Trophoblast cell (in vitro differentiated cells and primary cell): ENCODE data around the gene BTBD9.

Experiments
- DNase-seq, 2 donors: peaks; one replicate each; pipeline ENCODE4 v3.0.0-alpha.2; 2016
- H2AFZ ChIP-seq: 2 replicates; pipeline ENCODE4 v1.6.1; 2013; ENCODE audit warnings: low read length, moderate library complexity, mild to moderate bottlenecking; ENCODE audit not compliant: insufficient read depth, poor library complexity
- H2AK5ac ChIP-seq: 2 replicates; pipeline ENCODE4 v1.6.1; 2013; ENCODE audit warnings: mild to moderate bottlenecking, low read length
- H2BK120ac ChIP-seq: 2 replicates; pipeline ENCODE4 v1.6.1; 2013; ENCODE audit warnings: low read length, mild to moderate bottlenecking, moderate library complexity; ENCODE audit not compliant: insufficient read depth, poor library complexity
- H2BK12ac ChIP-seq: 2 replicates; pipeline ENCODE4 v1.6.1; 2013; ENCODE audit warnings: mild to moderate bottlenecking, low read length, moderate library complexity
- H2BK5ac ChIP-seq: 2 replicates; pipeline ENCODE4 v1.6.1; 2013; ENCODE audit warnings: low read length, low read depth, moderate library complexity, mild to moderate bottlenecking; ENCODE audit not compliant: poor library complexity
- H3K14ac ChIP-seq: 2 replicates; pipeline ENCODE4 v1.6.1; 2013; ENCODE audit warnings: mild to moderate bottlenecking, low read length
- H3K18ac ChIP-seq: 2 replicates; pipeline ENCODE4 v1.6.1; 2013; ENCODE audit warnings: mild to moderate bottlenecking, low read length
- H3K23ac ChIP-seq: 2 replicates; pipeline ENCODE4 v1.6.1; 2013; ENCODE audit warnings: low read length
- H3K27ac ChIP-seq: 2 replicates; pipeline ENCODE4 v1.5.1; 2013; ENCODE audit warnings: low read depth, mild to moderate bottlenecking, inconsistent platforms, low read length, moderate library complexity
- H3K27me3 ChIP-seq: 2 replicates; pipeline ENCODE4 v1.6.1; 2013; ENCODE audit warnings: inconsistent platforms, mild to moderate bottlenecking, low read length, moderate library complexity; ENCODE audit not compliant: insufficient read depth
- H3K36me3 ChIP-seq, 2 experiments: 1 replicate in 1 of 2; 2 replicates in 1 of 2; pipeline ENCODE4 v1.6.1; 2013; ENCODE audit warnings: low read length in 2 of 2, mild to moderate bottlenecking in 2 of 2, moderate library complexity in 1 of 2; ENCODE audit not compliant: insufficient read depth in 2 of 2, control insufficient read depth in 1 of 2
- H3K4ac ChIP-seq: 2 replicates; pipeline ENCODE4 v1.6.1; 2013; ENCODE audit warnings: low read depth, mild to moderate bottlenecking, low read length, moderate library complexity
- H3K4me1 ChIP-seq, 2 experiments: 1 replicate in 1 of 2; 2 replicates in 1 of 2; pipeline ENCODE4 v1.6.1; 2013; ENCODE audit warnings: low read length in 2 of 2, mild to moderate bottlenecking in 2 of 2, moderate library complexity in 1 of 2; ENCODE audit not compliant: insufficient read depth in 2 of 2, control insufficient read depth in 1 of 2
- H3K4me2 ChIP-seq: 2 replicates; pipeline ENCODE4 v1.6.1; 2013; ENCODE audit warnings: inconsistent platforms, mild to moderate bottlenecking, low read length, moderate library complexity
- H3K4me3 ChIP-seq: 2 replicates; pipeline ENCODE4 v1.5.1; 2013; ENCODE audit warnings: mild to moderate bottlenecking, low read depth, low read length, inconsistent platforms
- H3K79me1 ChIP-seq: one replicate; pipeline ENCODE4 v1.6.1; 2013; ENCODE audit warnings: low read length
- H3K79me2 ChIP-seq: 2 replicates; pipeline ENCODE4 v1.6.1; 2013; ENCODE audit warnings: low read length, mild to moderate bottlenecking; ENCODE audit not compliant: control insufficient read depth, insufficient read depth, poor library complexity
- H3K9ac ChIP-seq: 2 replicates; pipeline ENCODE4 v1.6.1; 2013; ENCODE audit warnings: mild to moderate bottlenecking, low read length
- H3K9me3 ChIP-seq: 2 replicates; pipeline ENCODE4 v1.6.1; 2013; ENCODE audit warnings: low read depth, mild to moderate bottlenecking, control low read depth, inconsistent platforms, low read length; ENCODE audit not compliant: insufficient read depth
- H4K12ac ChIP-seq: 2 replicates; pipeline ENCODE4 v1.6.1; 2013; ENCODE audit warnings: low read depth, mild to moderate bottlenecking, low read length, moderate library complexity
- H4K8ac ChIP-seq: 2 replicates; pipeline ENCODE4 v1.6.1; 2013; ENCODE audit warnings: low read depth, mild to moderate bottlenecking, low read length, moderate library complexity
- H4K91ac ChIP-seq: one replicate; pipeline ENCODE4 v1.6.1; 2013; ENCODE audit warnings: low read depth, mild to moderate bottlenecking, low read length, moderate library complexity
- WGBS: extraction: QIAGEN DNeasy Blood & Tissue Kit; methylation state at CpG from one replicate; pipeline ENCODE4 v1.1.7; 2013; ENCODE audit warnings: missing lambda C conversion rate; ENCODE audit not compliant: insufficient read length, insufficient coverage; ENCODE audit errors: extremely low coverage; 5-methylcytosine and 5-hydroxymethylcytosine counted together

The BTBD9 gene

GRCh38 chr6:38503032-38503773 is 136.5 kb downstream of the BTBD9 start:
- no peak overlapping the region for H2BK12ac ChIP-seq
- H4K12ac ChIP-seq: no peak overlapping the region
- no peak overlapping the region for H3K23ac ChIP-seq
- no peak overlapping the region for H4K91ac ChIP-seq
- no peaks in the 10 kb centered on the region for H3K27me3 ChIP-seq
- no peaks in the 10 kb centered on the region for H3K9me3 ChIP-seq
- WGBS: 100% methylated on average over 1 of the region's 5 CpGs
- no peak overlapping the region for H2AK5ac ChIP-seq
- H3K14ac ChIP-seq: no peak overlapping the region
- H2BK120ac ChIP-seq: no peak overlapping the region
- peak; percentile 35 to 61 for DNase-seq
- H3K79me1 ChIP-seq: no peaks in the 10 kb centered on the region
- no peaks in the 10 kb centered on the region for H3K79me2 ChIP-seq
- H4K8ac ChIP-seq: no peak overlapping the region
- H3K4me2 ChIP-seq: no peak overlapping the region
- no peak overlapping the region for H3K4ac ChIP-seq
- no peak overlapping the region for H3K4me3 ChIP-seq
- no peaks in the 10 kb centered on the region for H3K4me1 ChIP-seq
- H3K18ac ChIP-seq: no peak overlapping the region
- H3K27ac ChIP-seq: no peak overlapping the region
- H2BK5ac ChIP-seq: no peak overlapping the region
- no peaks in the 10 kb centered on the region for H3K36me3 ChIP-seq
- no peak overlapping the region for H3K9ac ChIP-seq
- H2AFZ ChIP-seq: no peak overlapping the region

GRCh38 chr6:38502423-38502822 is 137.3 kb downstream of the BTBD9 start:
- H3K4ac ChIP-seq: no peak overlapping the region
- H3K27ac ChIP-seq: no peak overlapping the region
- no peaks in the 10 kb centered on the region for H3K79me1 ChIP-seq
- H3K23ac ChIP-seq: no peak overlapping the region
- no peak overlapping the region for H2BK120ac ChIP-seq
- H2AFZ ChIP-seq: no peak overlapping the region
- H4K91ac ChIP-seq: no peak overlapping the region
- H3K9me3 ChIP-seq: no peaks in the 10 kb centered on the region
- H2BK12ac ChIP-seq: no peak overlapping the region
- no peaks in the 10 kb centered on the region for H3K27me3 ChIP-seq
- no peak overlapping the region for H3K18ac ChIP-seq
- no peak overlapping the region for H4K8ac ChIP-seq
- H3K14ac ChIP-seq: no peak overlapping the region
- H3K79me2 ChIP-seq: no peaks in the 10 kb centered on the region
- H3K4me2 ChIP-seq: no peak overlapping the region
- no peaks in the 10 kb centered on the region for H3K36me3 ChIP-seq
- H2AK5ac ChIP-seq: no peak overlapping the region
- WGBS: no CpG with 5 or more reads among the region's 4 CpGs
- DNase-seq: peak in 1 of 2 donors; percentile 59
- no peak overlapping the region for H3K9ac ChIP-seq
- H3K4me1 ChIP-seq: no peaks in the 10 kb centered on the region
- H4K12ac ChIP-seq: no peak overlapping the region
- no peak overlapping the region for H3K4me3 ChIP-seq
- no peak overlapping the region for H2BK5ac ChIP-seq

GRCh38 chr6:38501931-38502330 is 137.8 kb downstream of the BTBD9 start:
- no peak overlapping the region for H2BK120ac ChIP-seq
- H3K23ac ChIP-seq: no peak overlapping the region
- no peak overlapping the region for H3K18ac ChIP-seq
- H3K14ac ChIP-seq: no peak overlapping the region
- H3K27ac ChIP-seq: no peak overlapping the region
- no peak overlapping the region for H2AFZ ChIP-seq
- no peak overlapping the region for H4K91ac ChIP-seq
- H3K79me2 ChIP-seq: no peaks in the 10 kb centered on the region
- DNase-seq: no peak
- no peak overlapping the region for H4K12ac ChIP-seq
- no peak overlapping the region for H2BK5ac ChIP-seq
- H3K4me2 ChIP-seq: no peak overlapping the region
- H4K8ac ChIP-seq: no peak overlapping the region
- H3K27me3 ChIP-seq: no peaks in the 10 kb centered on the region
- WGBS: no CpG with 5 or more reads among the region's 1 CpG
- H2BK12ac ChIP-seq: no peak overlapping the region
- H3K4ac ChIP-seq: no peak overlapping the region
- H3K79me1 ChIP-seq: no peaks in the 10 kb centered on the region
- no peaks in the 10 kb centered on the region for H3K4me1 ChIP-seq
- no peaks in the 10 kb centered on the region for H3K36me3 ChIP-seq
- no peak overlapping the region for H3K9ac ChIP-seq
- no peak overlapping the region for H3K4me3 ChIP-seq
- H2AK5ac ChIP-seq: no peak overlapping the region
- H3K9me3 ChIP-seq: no peaks in the 10 kb centered on the region

GRCh38 chr6:38499529-38500096 is 140.1 kb downstream of the BTBD9 start:
- no peak overlapping the region for H2BK5ac ChIP-seq
- no peak overlapping the region for H2AK5ac ChIP-seq
- H3K36me3 ChIP-seq: no peaks in the 10 kb centered on the region
- H4K91ac ChIP-seq: no peak overlapping the region
- WGBS: no CpG with 5 or more reads among the region's 5 CpGs
- H4K8ac ChIP-seq: no peak overlapping the region
- no peak overlapping the region for H3K23ac ChIP-seq
- no peak overlapping the region for H4K12ac ChIP-seq
- no peaks in the 10 kb centered on the region for H3K4me1 ChIP-seq
- H3K18ac ChIP-seq: no peak overlapping the region
- no peaks in the 10 kb centered on the region for H3K9me3 ChIP-seq
- H3K4me3 ChIP-seq: no peak overlapping the region
- H3K4me2 ChIP-seq: no peak overlapping the region
- DNase-seq: no peak
- no peak overlapping the region for H3K9ac ChIP-seq
- H2AFZ ChIP-seq: no peak overlapping the region
- H3K27me3 ChIP-seq: no peaks in the 10 kb centered on the region
- H3K4ac ChIP-seq: no peak overlapping the region
- H3K79me2 ChIP-seq: no peaks in the 10 kb centered on the region
- no peaks in the 10 kb centered on the region for H3K79me1 ChIP-seq
- no peak overlapping the region for H2BK12ac ChIP-seq
- H3K27ac ChIP-seq: no peak overlapping the region
- no peak overlapping the region for H2BK120ac ChIP-seq
- no peak overlapping the region for H3K14ac ChIP-seq
